Left renal cortex interstitium (tissue), 4 donors: ENCODE measurements around the gene INCENP. TPM values are rescaled to one million over a fixed set of nuclear protein-coding genes. Genes with fewer than 3 reads are reported as not detected.

Source experiments
- DNase-seq, 4 donors: peaks; one replicate each; pipeline ENCODE4 v3.0.0-alpha.2; 2013; ENCODE audit warnings: low read depth in 4 of 4, low spot score in 2 of 4, missing footprints in 1 of 4
- polyA plus RNA-seq, 4 donors: library from polyadenylated mRNA; unstranded; fragments of 120-200 nt; gene quantifications; one replicate each; pipeline ENCODE4 v1.2.1, GENCODE V29; 2013; ENCODE audit not compliant: insufficient read length in 4 of 4

INCENP gene
- polyA plus RNA-seq, 4 donors: 31.6 to 42.7 (median 39.0) TPM

GRCh38 chr11:62139526-62140303, 15.9 kb downstream of the INCENP start:
- DNase-seq: no peak

- no peak for DNase-seq
These were observed 16.7 kb downstream of the INCENP start for GRCh38 chr11:62140304-62141110.

- DNase-seq: no peak
These were observed 17.6 kb downstream of the INCENP start for GRCh38 chr11:62141111-62142042.

DNA sequence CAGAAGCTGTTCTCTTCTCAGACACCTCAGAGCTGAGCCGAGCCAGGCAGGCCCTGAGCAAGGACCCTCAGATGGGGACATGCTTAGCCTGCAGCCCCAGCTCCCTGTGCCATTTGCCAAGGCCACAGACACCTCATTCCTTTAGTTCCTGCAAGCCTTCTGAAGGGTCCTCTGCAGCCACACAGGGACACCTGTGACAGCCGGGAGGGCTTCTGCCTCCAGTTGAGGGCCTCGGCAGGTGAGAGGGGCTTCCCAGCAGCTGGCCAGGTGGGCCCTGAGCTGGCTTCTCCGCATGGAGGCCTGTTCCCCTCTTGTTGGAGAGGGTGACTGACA, 18.2 kb downstream of the INCENP start:
- no peak for DNase-seq

DNA sequence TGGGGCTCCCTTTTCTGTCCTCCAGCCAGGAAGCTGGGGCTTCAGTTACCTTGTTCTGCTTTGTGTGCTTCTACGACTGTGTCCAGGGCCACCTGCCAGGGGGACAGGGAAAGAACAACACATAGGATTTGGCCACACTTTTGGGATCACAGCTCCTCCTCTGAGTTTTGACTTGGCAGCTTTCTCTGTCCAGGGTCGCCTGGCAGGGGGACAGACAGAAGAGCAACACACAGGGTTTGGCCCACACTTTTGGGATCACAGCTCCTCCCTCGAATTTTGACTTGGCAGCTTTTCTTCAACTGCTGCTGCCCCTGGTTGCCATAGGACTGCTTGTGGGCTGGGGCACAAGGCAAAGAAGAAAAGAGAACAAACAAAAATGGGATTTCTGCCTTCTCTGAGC, 19.1 kb downstream of the INCENP start:
- DNase-seq: no peak

GRCh38 chr11:62143727-62144126, 19.9 kb downstream of the INCENP start:
- DNase-seq: no peak

- no peak for DNase-seq
These were observed 20.9 kb downstream of the INCENP start for GRCh38 chr11:62144641-62145255.

DNA sequence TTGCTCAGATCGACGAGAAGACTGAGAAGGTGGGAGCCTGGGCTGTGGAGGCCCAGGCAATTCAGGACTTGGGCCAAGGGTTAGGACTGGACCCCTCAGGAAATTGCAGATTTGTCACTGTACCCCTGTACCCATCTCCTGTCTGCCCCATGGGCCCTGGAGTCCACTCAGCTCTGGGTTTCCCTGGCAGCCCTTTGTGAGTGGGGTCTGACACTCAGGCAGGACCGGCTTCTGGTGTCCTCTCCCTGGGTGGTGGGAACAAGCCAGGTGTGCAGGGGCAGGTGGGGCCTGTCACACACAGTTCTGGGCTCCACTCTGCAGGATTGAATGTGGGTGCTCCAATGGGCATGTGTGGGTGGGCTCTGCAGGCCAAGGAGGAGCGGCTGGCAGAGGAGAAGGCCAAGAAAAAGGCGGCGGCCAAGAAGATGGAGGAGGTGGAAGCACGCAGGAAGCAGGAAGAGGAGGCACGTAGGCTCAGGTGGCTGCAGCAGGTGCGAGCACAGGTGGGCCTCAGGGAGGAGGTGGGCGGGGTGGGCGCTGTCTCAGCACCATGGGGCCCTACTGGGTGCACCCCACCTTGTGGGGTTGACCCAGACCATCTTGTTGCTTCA, 21.6 kb downstream of the INCENP start:
- no peak for DNase-seq

GRCh38 chr11:62146476-62147200, 22.8 kb downstream of the INCENP start:
- no peak for DNase-seq

GRCh38 chr11:62147545-62147944, 23.7 kb downstream of the INCENP start:
- DNase-seq: no peak

GRCh38 chr11:62148271-62148980, 24.6 kb downstream of the INCENP start:
- DNase-seq: no peak

DNA sequence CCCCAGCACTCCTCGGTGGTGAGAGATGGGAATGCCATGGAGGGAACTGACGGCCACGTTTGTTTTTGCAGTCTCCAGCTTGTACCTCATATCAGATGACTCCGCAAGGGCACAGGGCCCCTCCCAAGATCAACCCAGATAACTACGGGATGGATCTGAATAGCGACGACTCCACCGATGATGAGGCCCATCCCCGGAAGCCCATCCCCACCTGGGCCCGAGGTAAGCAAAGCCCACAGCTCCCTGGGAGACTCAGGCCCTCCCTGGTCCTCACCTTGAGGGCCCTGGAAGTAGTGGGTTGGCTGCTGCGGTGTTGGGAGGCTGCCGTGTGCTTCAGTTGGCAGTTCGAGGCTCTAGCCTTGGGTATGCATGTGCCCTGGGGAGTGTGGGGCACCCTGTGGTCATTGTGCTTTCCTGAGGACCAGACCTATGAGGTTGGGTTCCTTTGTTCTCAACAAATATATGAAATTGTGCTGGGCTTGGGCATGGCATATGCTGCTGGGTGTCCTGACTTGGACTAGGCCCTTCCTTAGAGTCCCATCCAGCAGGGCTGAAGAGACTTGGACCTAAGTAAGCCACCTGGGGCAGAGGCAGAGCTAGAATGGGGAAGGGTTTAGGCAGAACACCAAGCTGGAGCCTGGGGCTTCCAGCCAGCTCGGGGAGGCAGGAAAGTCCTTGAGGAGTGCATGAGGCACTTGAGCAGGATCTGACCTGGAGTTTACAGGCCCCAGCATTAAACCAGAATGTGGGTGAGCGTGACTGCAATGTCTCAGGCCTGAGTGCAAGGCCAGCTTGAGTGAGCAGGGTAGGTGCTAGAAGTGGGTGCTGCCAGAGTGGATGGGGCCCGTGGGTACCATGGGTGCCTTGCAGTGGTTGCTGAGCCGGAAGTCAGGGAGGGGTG, 26.4 kb downstream of the INCENP start:
- DNase-seq: no peak

DNA sequence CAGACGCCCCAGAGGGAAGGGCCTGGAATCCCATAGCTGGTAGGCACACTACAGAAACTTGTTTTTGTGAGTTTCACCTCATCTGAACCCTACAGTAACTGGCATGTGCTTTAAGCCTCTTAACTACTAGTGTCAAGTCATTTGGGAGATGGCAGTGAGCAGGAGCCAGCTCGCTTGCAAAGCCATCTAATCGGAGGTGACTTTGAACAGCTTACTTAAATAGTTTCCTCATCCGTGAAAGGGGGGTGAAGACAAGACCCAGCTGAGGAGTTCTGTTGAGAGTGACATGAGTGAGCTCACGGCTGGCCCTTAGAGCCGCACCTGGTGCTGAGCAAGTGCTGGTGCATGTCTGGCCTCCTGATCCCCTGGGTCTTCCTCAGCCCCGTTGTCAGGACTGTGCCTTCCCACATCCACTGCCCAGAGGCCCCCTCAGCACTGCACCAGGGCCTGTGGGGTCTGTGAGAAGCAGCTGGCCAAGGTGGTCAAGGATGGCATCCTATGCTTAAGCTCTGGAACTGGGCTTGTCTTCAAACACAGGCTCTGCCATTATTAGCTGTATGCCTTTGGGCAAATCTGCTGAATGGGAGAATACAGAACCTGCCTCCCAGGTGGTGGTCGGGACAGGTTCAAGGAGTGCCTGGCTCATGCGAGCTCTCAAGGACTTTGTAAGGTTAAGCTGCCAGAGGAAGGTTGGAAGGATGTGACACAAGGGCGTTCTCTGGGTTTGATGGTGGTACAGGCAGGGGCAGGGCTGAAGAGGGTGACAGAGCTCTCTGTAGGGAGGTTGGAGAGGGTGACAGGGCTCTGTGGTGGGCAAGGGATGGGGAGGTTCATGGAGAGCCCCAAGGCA, 27.3 kb downstream of the INCENP start:
- DNase-seq: no peak

DNA sequence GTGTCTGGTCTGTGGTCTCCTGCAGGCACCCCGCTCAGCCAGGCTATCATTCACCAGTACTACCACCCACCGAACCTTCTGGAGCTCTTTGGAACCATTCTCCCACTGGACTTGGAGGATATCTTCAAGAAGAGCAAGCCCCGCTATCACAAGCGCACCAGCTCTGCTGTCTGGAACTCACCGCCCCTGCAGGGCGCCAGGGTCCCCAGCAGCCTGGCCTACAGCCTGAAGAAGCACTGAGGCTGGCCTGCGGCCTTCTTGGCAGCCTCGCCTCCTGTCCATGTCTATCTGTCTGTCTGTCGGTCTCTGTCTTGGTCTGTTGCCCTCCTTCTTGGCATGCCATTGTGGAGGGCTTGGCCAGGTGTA, 27.9 kb downstream of the INCENP start:
- no peak for DNase-seq

DNA sequence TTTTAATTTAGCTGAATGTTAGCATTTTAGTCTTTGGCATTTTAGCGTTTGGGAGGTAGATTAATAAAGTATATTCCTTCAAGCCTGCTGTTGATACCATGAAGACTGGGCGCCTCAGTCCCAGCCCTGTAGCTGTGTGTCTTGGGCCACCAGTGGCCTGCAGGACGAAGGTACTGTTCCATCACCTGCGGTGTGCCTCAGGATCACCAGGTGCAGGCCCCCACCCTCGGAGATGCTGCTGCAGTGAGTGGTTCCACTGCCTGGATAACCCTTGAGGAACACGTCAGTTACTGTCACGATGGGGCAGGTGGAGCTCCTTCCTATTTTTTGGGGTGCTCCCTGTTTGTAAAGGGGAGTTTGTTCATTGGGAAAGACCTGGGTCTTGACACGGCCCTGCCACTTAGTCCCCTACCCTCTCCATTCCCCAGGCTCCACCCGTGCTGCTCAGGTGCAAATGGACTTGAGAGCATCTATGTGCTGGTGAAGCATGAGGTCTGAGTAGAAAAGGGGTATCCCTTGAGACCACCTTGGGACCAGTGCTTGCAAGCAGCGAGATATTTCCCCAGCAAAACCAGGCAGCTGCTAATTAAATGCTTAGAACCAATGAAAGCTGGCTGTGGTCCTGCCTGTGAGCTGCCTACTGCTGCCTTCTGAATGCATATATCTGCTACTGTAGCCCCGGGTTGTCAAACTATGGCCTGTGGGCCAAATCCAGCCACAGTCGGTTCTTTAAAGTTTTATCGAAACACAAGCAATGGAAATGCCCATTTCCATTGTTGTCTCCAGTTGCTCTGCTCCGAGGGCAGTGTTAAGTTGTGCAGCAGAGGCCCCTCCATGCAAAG, 28.7 kb downstream of the INCENP start:
- DNase-seq: no peak

DNA sequence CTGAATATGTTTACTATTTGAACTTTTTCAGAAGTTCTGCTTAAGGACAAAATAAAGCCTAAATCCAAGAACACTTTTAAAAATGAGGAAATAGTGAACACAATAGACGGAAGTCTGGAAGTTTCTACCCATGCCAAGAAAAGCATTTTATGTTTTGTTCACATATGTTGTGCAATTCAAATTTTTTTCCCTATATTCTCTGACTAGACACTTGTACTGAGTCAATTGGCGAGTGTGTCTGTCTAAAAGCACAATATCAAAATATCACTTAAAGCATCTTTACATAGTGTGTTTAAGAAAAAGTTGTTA, 29.2 kb downstream of the INCENP start:
- DNase-seq: no peak
